ENCODE measurements around the gene COL16A1.

COL16A1 gene

GRCh38 chr1:31615414-31615813 is 88.4 kb downstream of the COL16A1 start:
- Histone ChIP-seq H3K27me3 (ENCODE audit: insufficient read depth, low read length, poor library complexity, severe bottlenecking) (no peaks in the 10 kb centered on the region), H4K20me1 (ENCODE audit: insufficient read depth, low read length, poor library complexity, severe bottlenecking) (no peaks in the 10 kb centered on the region), H3K4me1 (ENCODE audit: insufficient read depth, low read length, poor library complexity, severe bottlenecking) (no peaks in the 10 kb centered on the region), H3K9me2 (replicated peaks; ENCODE audit: low read depth, low read length) (no peaks in the 10 kb centered on the region), H3K4me2 (ENCODE audit: low read depth, low read length, poor library complexity, severe bottlenecking) (no peak overlapping the region), H3K36me3 (ENCODE audit: insufficient read depth, low read length) (no peaks in the 10 kb centered on the region), H3K9ac (ENCODE audit: low read depth, low read length, poor library complexity, severe bottlenecking) (no peak overlapping the region), H3F3A (ENCODE audit: low read depth) (no peaks in the 10 kb centered on the region), H3K4me3 (ENCODE audit: low read length, poor library complexity, severe bottlenecking) (no peak overlapping the region), H3K9me3 (ENCODE audit: insufficient read depth, low read depth, low read length) (no peaks in the 10 kb centered on the region), H3K79me2 (ENCODE audit: insufficient read depth, low read length) (no peaks in the 10 kb centered on the region), H2AFZ (ENCODE audit: low read length) (no peak overlapping the region)
- TF ChIP-seq, protein P1, sequence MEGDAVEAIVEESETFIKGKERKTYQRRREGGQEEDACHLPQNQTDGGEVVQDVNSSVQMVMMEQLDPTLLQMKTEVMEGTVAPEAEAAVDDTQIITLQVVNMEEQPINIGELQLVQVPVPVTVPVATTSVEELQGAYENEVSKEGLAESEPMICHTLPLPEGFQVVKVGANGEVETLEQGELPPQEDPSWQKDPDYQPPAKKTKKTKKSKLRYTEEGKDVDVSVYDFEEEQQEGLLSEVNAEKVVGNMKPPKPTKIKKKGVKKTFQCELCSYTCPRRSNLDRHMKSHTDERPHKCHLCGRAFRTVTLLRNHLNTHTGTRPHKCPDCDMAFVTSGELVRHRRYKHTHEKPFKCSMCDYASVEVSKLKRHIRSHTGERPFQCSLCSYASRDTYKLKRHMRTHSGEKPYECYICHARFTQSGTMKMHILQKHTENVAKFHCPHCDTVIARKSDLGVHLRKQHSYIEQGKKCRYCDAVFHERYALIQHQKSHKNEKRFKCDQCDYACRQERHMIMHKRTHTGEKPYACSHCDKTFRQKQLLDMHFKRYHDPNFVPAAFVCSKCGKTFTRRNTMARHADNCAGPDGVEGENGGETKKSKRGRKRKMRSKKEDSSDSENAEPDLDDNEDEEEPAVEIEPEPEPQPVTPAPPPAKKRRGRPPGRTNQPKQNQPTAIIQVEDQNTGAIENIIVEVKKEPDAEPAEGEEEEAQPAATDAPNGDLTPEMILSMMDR (conservative IDR thresholded peaks at IDR 0.05; ENCODE audit: low read length), result no peak
- no peak for TF ChIP-seq EZH2phosphoT487 (IDR thresholded peaks at IDR 0.05; ENCODE audit: borderline replicate concordance)

DNA sequence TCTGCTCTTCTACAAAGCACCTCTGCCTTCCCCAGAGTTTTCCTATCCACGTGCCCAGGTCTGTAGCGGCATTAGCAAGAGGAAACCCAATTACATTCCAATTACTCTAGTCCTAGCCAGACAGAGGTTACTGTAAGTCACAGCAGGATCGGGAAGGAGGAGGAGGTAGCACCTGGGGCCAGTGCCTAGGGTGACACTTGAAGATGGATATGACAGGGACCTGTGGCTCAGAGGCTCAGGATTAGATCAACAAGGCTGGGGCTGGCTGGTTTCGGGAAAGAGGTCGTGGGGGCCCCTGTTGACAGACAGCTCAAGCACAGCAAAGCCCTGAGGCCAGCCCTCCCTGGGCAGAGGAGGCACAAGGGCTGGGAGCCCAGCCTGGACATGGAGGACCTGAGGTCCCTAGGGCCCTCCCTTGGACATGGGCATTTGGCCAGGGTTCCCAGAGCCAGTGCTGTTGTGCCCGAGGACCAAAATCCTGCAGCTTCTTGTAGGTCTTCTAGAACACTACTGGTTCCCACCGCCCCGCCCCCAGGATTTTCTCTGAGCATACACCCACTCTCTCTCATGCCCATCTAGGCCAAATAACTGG is 89.3 kb downstream of the COL16A1 start:
- TF ChIP-seq, protein P1 (conservative IDR thresholded peaks at IDR 0.05; ENCODE audit: low read length), result no peak
- Histone ChIP-seq H3K4me1 (ENCODE audit: insufficient read depth, low read length, poor library complexity, severe bottlenecking) (no peaks in the 10 kb centered on the region), H3F3A (ENCODE audit: low read depth) (no peaks in the 10 kb centered on the region), H3K36me3 (ENCODE audit: insufficient read depth, low read length) (no peaks in the 10 kb centered on the region), H3K4me2 (ENCODE audit: low read depth, low read length, poor library complexity, severe bottlenecking) (no peak overlapping the region), H3K4me3 (ENCODE audit: low read length, poor library complexity, severe bottlenecking) (no peak overlapping the region), H3K79me2 (ENCODE audit: insufficient read depth, low read length) (no peaks in the 10 kb centered on the region), H3K27me3 (ENCODE audit: insufficient read depth, low read length, poor library complexity, severe bottlenecking) (no peaks in the 10 kb centered on the region), H4K20me1 (ENCODE audit: insufficient read depth, low read length, poor library complexity, severe bottlenecking) (no peaks in the 10 kb centered on the region), H3K9me3 (ENCODE audit: insufficient read depth, low read depth, low read length) (no peaks in the 10 kb centered on the region), H3K9ac (ENCODE audit: low read depth, low read length, poor library complexity, severe bottlenecking) (no peak overlapping the region), H3K9me2 (replicated peaks; ENCODE audit: low read depth, low read length) (no peaks in the 10 kb centered on the region), H2AFZ (ENCODE audit: low read length) (no peak overlapping the region)

DNA sequence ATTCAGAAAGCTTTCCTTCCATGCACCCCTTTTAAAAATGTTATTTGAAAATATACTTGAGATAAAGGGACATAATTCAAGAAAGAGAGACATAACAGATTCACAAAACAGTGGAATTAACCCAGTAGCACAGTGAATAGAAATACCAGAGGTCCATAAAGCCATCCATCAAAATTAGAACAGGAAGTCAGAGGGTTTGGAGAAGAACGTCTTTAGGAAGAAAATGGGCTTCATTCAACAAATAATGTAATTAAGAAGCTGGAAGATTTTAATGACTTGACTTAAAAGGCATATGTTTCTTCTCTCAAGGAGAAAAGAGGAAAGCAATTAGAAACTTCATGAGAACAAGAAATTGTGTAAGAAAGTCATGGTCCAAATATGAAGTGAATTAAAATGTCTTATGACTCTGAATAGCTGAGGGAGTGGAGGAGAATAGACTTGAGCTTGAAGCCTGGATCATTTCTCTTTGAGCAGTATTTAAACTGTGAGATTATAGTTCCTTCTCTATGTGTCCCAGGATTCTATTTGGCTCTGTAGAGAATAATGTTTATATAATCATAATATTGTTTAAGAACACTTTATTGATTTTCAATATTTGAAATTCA is 94.2 kb downstream of the COL16A1 start:
- no peak overlapping the region for H2AFZ ChIP-seq (ENCODE audit: low read length)
- H3K9me3 ChIP-seq (ENCODE audit: insufficient read depth, low read depth, low read length), result no peaks in the 10 kb centered on the region
- no peak for TF ChIP-seq EZH2phosphoT487 (IDR thresholded peaks at IDR 0.05; ENCODE audit: borderline replicate concordance)
- TF ChIP-seq, protein P1 (conservative IDR thresholded peaks at IDR 0.05; ENCODE audit: low read length), result no peak
- H3F3A ChIP-seq (ENCODE audit: low read depth), result no peaks in the 10 kb centered on the region
- H3K4me1 ChIP-seq (ENCODE audit: insufficient read depth, low read length, poor library complexity, severe bottlenecking), result no peaks in the 10 kb centered on the region
- no peaks in the 10 kb centered on the region for H3K27me3 ChIP-seq (ENCODE audit: insufficient read depth, low read length, poor library complexity, severe bottlenecking)
- H3K9ac ChIP-seq (ENCODE audit: low read depth, low read length, poor library complexity, severe bottlenecking), result no peak overlapping the region
- H3K79me2 ChIP-seq (ENCODE audit: insufficient read depth, low read length), result no peaks in the 10 kb centered on the region
- no peak overlapping the region for H3K4me2 ChIP-seq (ENCODE audit: low read depth, low read length, poor library complexity, severe bottlenecking)
- H4K20me1 ChIP-seq (ENCODE audit: insufficient read depth, low read length, poor library complexity, severe bottlenecking), result no peaks in the 10 kb centered on the region
- H3K36me3 ChIP-seq (ENCODE audit: insufficient read depth, low read length), result no peaks in the 10 kb centered on the region
- H3K4me3 ChIP-seq (ENCODE audit: low read length, poor library complexity, severe bottlenecking), result no peak overlapping the region
- H3K9me2 ChIP-seq (replicated peaks; ENCODE audit: low read depth, low read length), result no peaks in the 10 kb centered on the region

All from Loucy (cell line).